Loucy (cell line): Measurements from ENCODE around the gene LRRC4B.

Source experiments
- H2AFZ ChIP-seq: fragments of 200-600 bp; sonication (generic); 2 replicates; pipeline ENCODE4 v1.6.0; 2016; ENCODE audit warnings: antibody characterized with exemption, mild to moderate bottlenecking, low read length, moderate library complexity
- H3F3A ChIP-seq: fragments of 200-600 bp; 2 replicates; pipeline ENCODE4 v1.6.0; 2016; ENCODE audit warnings: antibody characterized with exemption, low read depth, mild to moderate bottlenecking
- H3K27me3 ChIP-seq: fragments of 200-600 bp; sonication (generic); 2 replicates; pipeline ENCODE4 v1.6.1; 2014; ENCODE audit warnings: low read length, mild to moderate bottlenecking; ENCODE audit not compliant: insufficient read depth, poor library complexity, severe bottlenecking
- H3K36me3 ChIP-seq: fragments of 200-600 bp; sonication (generic); 2 replicates; pipeline ENCODE4 v1.6.1; 2016; ENCODE audit warnings: low read length; ENCODE audit not compliant: insufficient read depth
- H3K4me1 ChIP-seq: fragments of 200-600 bp; sonication (generic); 2 replicates; pipeline ENCODE4 v1.5.1; 2014; ENCODE audit warnings: low read length, mild to moderate bottlenecking; ENCODE audit not compliant: insufficient read depth, poor library complexity, severe bottlenecking
- H3K4me2 ChIP-seq: fragments of 200-600 bp; sonication (generic); 2 replicates; pipeline ENCODE4 v1.6.0; 2014; ENCODE audit warnings: antibody characterized with exemption, low read length, low read depth, mild to moderate bottlenecking; ENCODE audit not compliant: poor library complexity, severe bottlenecking
- H3K4me3 ChIP-seq: fragments of 200-600 bp; sonication (generic); 2 replicates; pipeline ENCODE4 v1.5.1; 2014; ENCODE audit warnings: low read length, mild to moderate bottlenecking, mixed read lengths; ENCODE audit not compliant: poor library complexity, severe bottlenecking
- H3K79me2 ChIP-seq: fragments of 200-600 bp; sonication (generic); 2 replicates; pipeline ENCODE4 v1.6.1; 2014; ENCODE audit warnings: low read length; ENCODE audit not compliant: insufficient read depth
- H3K9ac ChIP-seq: fragments of 200-600 bp; sonication (generic); 2 replicates; pipeline ENCODE4 v1.6.0; 2014; ENCODE audit warnings: mild to moderate bottlenecking, low read depth, low read length, moderate library complexity; ENCODE audit not compliant: poor library complexity, severe bottlenecking
- H3K9me2 ChIP-seq: fragments of 200-600 bp; sonication (generic); replicated peaks from 2 replicates; pipeline ENCODE4 v1.6.1; 2016; ENCODE audit warnings: low read depth, low read length, mixed read lengths
- H3K9me3 ChIP-seq: fragments of 200-600 bp; sonication (generic); 2 replicates; pipeline ENCODE4 v1.6.1; 2014; ENCODE audit warnings: mild to moderate bottlenecking, antibody characterized with exemption, low read length, low read depth; ENCODE audit not compliant: insufficient read depth
- H4K20me1 ChIP-seq: fragments of 200-600 bp; sonication (generic); 2 replicates; pipeline ENCODE4 v1.6.0; 2014; ENCODE audit warnings: antibody characterized with exemption, low read length, mild to moderate bottlenecking; ENCODE audit not compliant: insufficient read depth, poor library complexity, severe bottlenecking
- EZH2phosphoT487 ChIP-seq: fragments of 200-600 bp; IDR thresholded peaks from 2 replicates; pipeline ENCODE4 v1.6.1; 2018; ENCODE audit warnings: antibody characterized with exemption, mild to moderate bottlenecking, moderate library complexity, borderline replicate concordance
- TF ChIP-seq, protein P1 (sequence below): fragments of 200-600 bp; sonication (generic); conservative IDR thresholded peaks from 2 replicates; pipeline ENCODE4 v1.5.1; 2014; ENCODE audit warnings: mild to moderate bottlenecking, antibody characterized with exemption, low read length

LRRC4B gene

GRCh38 chr19:50495020-50495531 lies 73.2 kb downstream of the LRRC4B start:
- Histone ChIP-seq H3F3A (no peaks in the 10 kb centered on the region), H3K9me2 (no peaks in the 10 kb centered on the region), H3K27me3 (peaks cover 4% of the 10 kb centered on the region), H2AFZ (no peak overlapping the region), H3K4me2 (no peak overlapping the region), H3K9me3 (peaks cover 3% of the 10 kb centered on the region; the same call in 1 of the 2 replicates), H4K20me1 (no peaks in the 10 kb centered on the region), H3K79me2 (no peaks in the 10 kb centered on the region), H3K36me3 (no peaks in the 10 kb centered on the region), H3K9ac (no peak overlapping the region), H3K4me1 (no peaks in the 10 kb centered on the region), H3K4me3 (no peak overlapping the region)
- TF ChIP-seq, protein P1, sequence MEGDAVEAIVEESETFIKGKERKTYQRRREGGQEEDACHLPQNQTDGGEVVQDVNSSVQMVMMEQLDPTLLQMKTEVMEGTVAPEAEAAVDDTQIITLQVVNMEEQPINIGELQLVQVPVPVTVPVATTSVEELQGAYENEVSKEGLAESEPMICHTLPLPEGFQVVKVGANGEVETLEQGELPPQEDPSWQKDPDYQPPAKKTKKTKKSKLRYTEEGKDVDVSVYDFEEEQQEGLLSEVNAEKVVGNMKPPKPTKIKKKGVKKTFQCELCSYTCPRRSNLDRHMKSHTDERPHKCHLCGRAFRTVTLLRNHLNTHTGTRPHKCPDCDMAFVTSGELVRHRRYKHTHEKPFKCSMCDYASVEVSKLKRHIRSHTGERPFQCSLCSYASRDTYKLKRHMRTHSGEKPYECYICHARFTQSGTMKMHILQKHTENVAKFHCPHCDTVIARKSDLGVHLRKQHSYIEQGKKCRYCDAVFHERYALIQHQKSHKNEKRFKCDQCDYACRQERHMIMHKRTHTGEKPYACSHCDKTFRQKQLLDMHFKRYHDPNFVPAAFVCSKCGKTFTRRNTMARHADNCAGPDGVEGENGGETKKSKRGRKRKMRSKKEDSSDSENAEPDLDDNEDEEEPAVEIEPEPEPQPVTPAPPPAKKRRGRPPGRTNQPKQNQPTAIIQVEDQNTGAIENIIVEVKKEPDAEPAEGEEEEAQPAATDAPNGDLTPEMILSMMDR = no peak
- TF ChIP-seq EZH2phosphoT487 = no peak

DNA sequence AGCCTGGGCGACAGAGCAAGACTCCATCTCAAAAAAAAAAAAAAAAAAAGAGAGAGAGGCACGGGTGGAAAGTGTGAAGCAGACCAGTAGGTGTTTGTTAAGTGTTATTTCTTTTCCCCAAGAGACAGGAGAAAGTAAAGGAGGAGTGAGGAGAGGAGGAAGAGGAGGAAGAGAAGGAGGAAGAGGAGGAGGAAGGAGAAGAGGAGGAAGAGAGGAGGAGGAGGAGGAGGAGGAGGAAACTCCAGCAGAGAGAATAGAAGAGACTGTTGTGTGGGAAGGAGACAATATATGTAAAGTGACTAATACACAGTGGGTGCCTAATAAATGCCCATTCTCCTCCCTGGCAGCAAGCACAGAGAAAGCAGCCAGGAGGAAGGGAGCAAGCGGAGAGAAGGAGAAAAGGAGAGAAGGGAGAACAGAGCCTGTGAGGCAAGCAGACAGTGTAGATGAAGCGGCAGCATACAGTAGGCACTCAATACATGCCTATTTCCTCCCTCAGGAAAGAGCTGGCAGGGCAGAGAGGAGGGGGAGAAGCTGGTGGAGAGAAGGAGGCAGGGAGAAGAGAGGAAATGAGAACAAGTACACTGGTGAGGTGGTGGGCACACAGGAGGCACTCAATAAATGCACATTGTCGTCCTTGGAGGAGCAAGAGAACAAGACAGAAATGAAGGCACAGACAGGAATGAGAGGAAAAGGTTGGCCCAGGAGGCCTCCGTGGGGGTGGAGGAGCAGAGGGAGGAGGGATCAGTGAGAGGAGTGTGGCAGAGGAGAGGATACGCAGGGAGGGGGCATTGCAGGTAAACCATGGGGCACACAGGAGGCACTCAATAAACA lies 73.8 kb downstream of the LRRC4B start:
- Histone ChIP-seq H3K9ac (no peak overlapping the region), H3K9me3 (peaks cover 3% of the 10 kb centered on the region; the same call in 1 of the 2 replicates), H3K27me3 (peaks cover 4% of the 10 kb centered on the region), H3K4me2 (no peak overlapping the region), H3K36me3 (no peaks in the 10 kb centered on the region), H3K4me3 (no peak overlapping the region), H3K4me1 (no peaks in the 10 kb centered on the region), H3F3A (no peaks in the 10 kb centered on the region), H3K79me2 (no peaks in the 10 kb centered on the region), H3K9me2 (no peaks in the 10 kb centered on the region), H4K20me1 (no peaks in the 10 kb centered on the region), H2AFZ (no peak overlapping the region)
- TF ChIP-seq, protein P1 = no peak
- TF ChIP-seq EZH2phosphoT487 = no peak

- Histone ChIP-seq H3K36me3 (no peaks in the 10 kb centered on the region), H3F3A (no peaks in the 10 kb centered on the region), H3K9me3 (peaks cover 3% of the 10 kb centered on the region; the same call in 1 of the 2 replicates), H3K4me3 (no peak overlapping the region), H3K9ac (no peak overlapping the region), H3K79me2 (no peaks in the 10 kb centered on the region), H3K9me2 (no peaks in the 10 kb centered on the region), H3K27me3 (peaks cover 2% of the 10 kb centered on the region), H4K20me1 (no peaks in the 10 kb centered on the region), H3K4me1 (no peaks in the 10 kb centered on the region), H3K4me2 (no peak overlapping the region), H2AFZ (no peak overlapping the region)
- TF ChIP-seq, protein P1 = no peak
- no peak for TF ChIP-seq EZH2phosphoT487
These were observed 75.1 kb downstream of the LRRC4B start for GRCh38 chr19:50493171-50493570.
